Mononuclear cell (primary cell): ENCODE measurements around the gene ZNF283. TPM values are rescaled to one million over a fixed set of nuclear protein-coding genes. Genes with fewer than 3 reads are reported as not detected.

Source experiments
- H3K27me3 ChIP-seq: 2 replicates; pipeline ENCODE4 v1.6.0; 2011; ENCODE audit warnings: low read length, control low read depth; ENCODE audit not compliant: insufficient read depth
- H3K4me1 ChIP-seq: 2 replicates; pipeline ENCODE4 v1.5.1; 2011; ENCODE audit warnings: mild to moderate bottlenecking, low read length, control low read depth; ENCODE audit not compliant: insufficient read depth
- H3K4me3 ChIP-seq: 2 replicates; pipeline ENCODE4 v1.5.1; 2011; ENCODE audit warnings: mild to moderate bottlenecking, low read length, moderate library complexity
- H3K9me3 ChIP-seq: 2 replicates; pipeline ENCODE4 v1.5.1; 2011; ENCODE audit warnings: low read depth, mild to moderate bottlenecking, control low read depth, low read length
- total RNA-seq: library from RNA; depleted of rRNA; stranded (reverse); fragments of >200 nt; gene quantifications from one replicate; pipeline ENCODE4 v1.2.3, GENCODE V29; 2012

Gene ZNF283
- total RNA-seq, 1 donor: 2.9 TPM

- Histone ChIP-seq H3K9me3 (peaks cover 76% of the 10 kb centered on the region), H3K4me3 (no peak overlapping the region), H3K4me1 (no peaks in the 10 kb centered on the region), H3K27me3 (no peaks in the 10 kb centered on the region)
Observed at GRCh38 chr19:43872547-43873336, 45.6 kb downstream of the ZNF283 start.

GRCh38 chr19:43880483-43880882 is 53.4 kb downstream of the ZNF283 start:
- H3K9me3 ChIP-seq: peaks cover 71% of the 10 kb centered on the region

GRCh38 chr19:43883864-43884263 is 56.7 kb downstream of the ZNF283 start, which contains the start of gene ZNF404:
Gene ZNF404 (minus strand): TSS chr19:43883964.
- peaks cover 63% of the 10 kb centered on the region for H3K9me3 ChIP-seq
- no peak within 1 kb of the TSS for H3K4me3 ChIP-seq
- no peaks in the 10 kb centered on the region for H3K27me3 ChIP-seq
- no peaks in the 10 kb centered on the region for H3K4me1 ChIP-seq

More at GRCh38 chr19:43880483-43880882, 53.4 kb downstream of the ZNF283 start:
- no peak overlapping the region for H3K4me3 ChIP-seq
- H3K4me1 ChIP-seq: no peaks in the 10 kb centered on the region
- H3K27me3 ChIP-seq: no peaks in the 10 kb centered on the region

GRCh38 chr19:43895727-43896308 is 68.7 kb downstream of the ZNF283 start:
- Histone ChIP-seq H3K9me3 (peaks cover 38% of the 10 kb centered on the region), H3K4me3 (no peak overlapping the region), H3K4me1 (no peaks in the 10 kb centered on the region), H3K27me3 (no peaks in the 10 kb centered on the region)

Other genes starting within 250 kb of the ZNF283 start
- gene IRGQ, start 231.2 kb upstream of the ZNF283 start, total RNA-seq: 19.5 TPM
- gene ZNF576, start 230.7 kb upstream of the ZNF283 start, total RNA-seq: 3.9 TPM
- gene SRRM5, start 215.2 kb upstream of the ZNF283 start, total RNA-seq: 0.10 TPM
- gene ZNF428, start 207.7 kb upstream of the ZNF283 start, total RNA-seq: 22.5 TPM
- 0.42 TPM for gene CADM4, start 187.5 kb upstream of the ZNF283 start, total RNA-seq
- 344 TPM for gene PLAUR, start 157.2 kb upstream of the ZNF283 start, total RNA-seq
- gene IRGC, start 111.2 kb upstream of the ZNF283 start, total RNA-seq: not detected
- 11.4 TPM for gene SMG9, start 72.4 kb upstream of the ZNF283 start, total RNA-seq
- gene KCNN4, start 46.3 kb upstream of the ZNF283 start, total RNA-seq: 9.9 TPM
- gene LYPD5, start 24.9 kb upstream of the ZNF283 start, total RNA-seq: not detected
- 0.10 TPM for gene ZNF404, start 56.6 kb downstream of the ZNF283 start, total RNA-seq
- gene ZNF45, start 108.0 kb downstream of the ZNF283 start, total RNA-seq: 4.4 TPM
- 0.52 TPM for gene ZNF221, start 123.9 kb downstream of the ZNF283 start, total RNA-seq
- 6.2 TPM for gene ZNF155, start 156.9 kb downstream of the ZNF283 start, total RNA-seq
- 3.3 TPM for gene ZNF230, start 175.6 kb downstream of the ZNF283 start, total RNA-seq
- 3.1 TPM for gene ZNF222, start 198.1 kb downstream of the ZNF283 start, total RNA-seq
- 0.63 TPM for gene ZNF223, start 224.7 kb downstream of the ZNF283 start, total RNA-seq
- gene ZNF284, start 244.8 kb downstream of the ZNF283 start, total RNA-seq: 0.73 TPM